Stomach (tissue), 9 donors: ENCODE data around the gene AGPAT2. TPM values are rescaled to one million over a fixed set of nuclear protein-coding genes. Genes with fewer than 3 reads are reported as not detected.

ENCODE experiments used
- DNase-seq, 2 donors: peaks; one replicate each; pipeline versions ENCODE4 v3.0.0 to v3.0.0-alpha.2; 2013 to 2019
- H3K27ac ChIP-seq, 5 donors: fragments of 200-600 bp in 4 of 5; sonication (generic) in 4 of 5; one replicate each; pipeline ENCODE4 v1.5.1; 2013 to 2019; ENCODE audit warnings: mild to moderate bottlenecking in 1 of 5, moderate library complexity in 1 of 5
- H3K27me3 ChIP-seq, 3 donors: fragments of 200-600 bp; sonication (generic); one replicate each; pipeline ENCODE4 v1.5.1; 2017 to 2019; ENCODE audit warnings: mixed run types in 1 of 3
- H3K36me3 ChIP-seq, 4 donors: fragments of 200-600 bp; sonication (generic); 1 replicate in 3 of 4; 2 replicates in 1 of 4; pipeline ENCODE4 v1.5.1; 2016 to 2019
- H3K4me1 ChIP-seq, 4 donors: fragments of 200-600 bp; sonication (generic); one replicate each; pipeline ENCODE4 v1.5.1; 2016 to 2019
- H3K4me3 ChIP-seq, 4 donors: fragments of 200-600 bp; sonication (generic) in 3 of 4; one replicate each; pipeline ENCODE4 v1.5.1; 2016 to 2019; ENCODE audit warnings: mild to moderate bottlenecking in 1 of 4
- H3K9me3 ChIP-seq, 4 donors: fragments of 200-600 bp; sonication (generic); one replicate each; pipeline ENCODE4 v1.5.1; 2016 to 2019
- EP300 ChIP-seq: sonication (generic); formaldehyde crosslinking; IDR thresholded peaks from one replicate; pipeline ENCODE4 v1.6.1; 2017; ENCODE audit warnings: antibody characterized with exemption
- POLR2A ChIP-seq, 4 donors: fragments of 450-650 bp; IDR thresholded peaks; one replicate each; pipeline ENCODE4 v1.6.1; 2016; ENCODE audit warnings: antibody characterized with exemption in 4 of 4, control low read depth in 2 of 4, mild to moderate bottlenecking in 1 of 4, moderate library complexity in 1 of 4
- POLR2AphosphoS5 ChIP-seq, 3 donors: sonication (generic); formaldehyde crosslinking; IDR thresholded peaks; one replicate each; pipeline ENCODE4 v1.6.1; 2016; ENCODE audit warnings: antibody characterized with exemption in 3 of 3
- WGBS, 5 donors: extraction: QIAGEN DNeasy Blood & Tissue Kit in 3 of 5; methylation state at CpG; one replicate each; pipeline versions ENCODE4 v1.1.5 to v1.1.7; 2013 to 2018; 5-methylcytosine and 5-hydroxymethylcytosine counted together
- intact Hi-C: fragments of 100-400 bp; cut with DNase I; formaldehyde crosslinking; loops from one replicate; pipeline ENCODE4 v1.15.1; 2023; ENCODE audit warnings: low total_unique reads
- polyA plus RNA-seq, 3 donors: library from polyadenylated mRNA; stranded (reverse); fragments of 200-250 nt; gene quantifications; one replicate each; pipeline ENCODE4 v1.2.3, GENCODE V29; 2013
- total RNA-seq, 5 donors: library from RNA; depleted of rRNA; stranded (reverse); fragments of >200 nt; gene quantifications; one replicate each; pipeline versions ENCODE4 v1.1.0 to v1.2.3, GENCODE V29; 2014 to 2016
- TF ChIP-seq, protein P1 (sequence below), 7 experiments: fragments of 450-650 bp in 4 of 7; fragments of 200-600 bp in 3 of 7; sonication (generic) in 3 of 7; IDR thresholded peaks; one replicate each; pipeline ENCODE4 v1.5.1; 2016 to 2019; ENCODE audit warnings: antibody characterized with exemption in 7 of 7, control low read depth in 2 of 7, mild to moderate bottlenecking in 1 of 7
- donor health status: healthy with polysubstance abuse.
- donor health status: Bipolar disorder and iron deficiency.
- donor health status: healthy.

AGPAT2 gene
- total and polyA plus RNA-seq, 8 donors = 32.7 to 135 (median 72.0) TPM

GRCh38 chr9:136657974-136658848 lies 29.0 kb downstream of the AGPAT2 start:
- peak in 1 of 2 donors; percentile 40 for DNase-seq
- no peaks in the 10 kb centered on the region for H3K36me3 ChIP-seq
- TF ChIP-seq EP300 (no peak), POLR2A (IDR thresholded peaks at IDR 0.05) (no peak), POLR2AphosphoS5 (IDR thresholded peaks at IDR 0.05) (no peak)
- TF ChIP-seq, protein P1, sequence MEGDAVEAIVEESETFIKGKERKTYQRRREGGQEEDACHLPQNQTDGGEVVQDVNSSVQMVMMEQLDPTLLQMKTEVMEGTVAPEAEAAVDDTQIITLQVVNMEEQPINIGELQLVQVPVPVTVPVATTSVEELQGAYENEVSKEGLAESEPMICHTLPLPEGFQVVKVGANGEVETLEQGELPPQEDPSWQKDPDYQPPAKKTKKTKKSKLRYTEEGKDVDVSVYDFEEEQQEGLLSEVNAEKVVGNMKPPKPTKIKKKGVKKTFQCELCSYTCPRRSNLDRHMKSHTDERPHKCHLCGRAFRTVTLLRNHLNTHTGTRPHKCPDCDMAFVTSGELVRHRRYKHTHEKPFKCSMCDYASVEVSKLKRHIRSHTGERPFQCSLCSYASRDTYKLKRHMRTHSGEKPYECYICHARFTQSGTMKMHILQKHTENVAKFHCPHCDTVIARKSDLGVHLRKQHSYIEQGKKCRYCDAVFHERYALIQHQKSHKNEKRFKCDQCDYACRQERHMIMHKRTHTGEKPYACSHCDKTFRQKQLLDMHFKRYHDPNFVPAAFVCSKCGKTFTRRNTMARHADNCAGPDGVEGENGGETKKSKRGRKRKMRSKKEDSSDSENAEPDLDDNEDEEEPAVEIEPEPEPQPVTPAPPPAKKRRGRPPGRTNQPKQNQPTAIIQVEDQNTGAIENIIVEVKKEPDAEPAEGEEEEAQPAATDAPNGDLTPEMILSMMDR (IDR thresholded peaks at IDR 0.05) = no peak
- no peaks in the 10 kb centered on the region for H3K9me3 ChIP-seq
- peak overlapping the region; percentile 39 to 74 (median 63) for H3K27ac ChIP-seq
- peaks cover 0 to 87% (median 68%) of the 10 kb centered on the region in 3 donors for H3K27me3 ChIP-seq
- intact Hi-C loops = no loop called here
- WGBS, 5 donors = 40 to 59% (median 52%) methylated on average over 22 to 31 of the region's 31 CpGs
- H3K4me1 ChIP-seq = peaks cover 0 to 19% (median 5%) of the 10 kb centered on the region in 4 donors
- H3K4me3 ChIP-seq = peak overlapping the region; percentile 9 to 23 (median 14)

GRCh38 chr9:136656795-136657611 lies 30.3 kb downstream of the AGPAT2 start:
- no peaks in the 10 kb centered on the region for H3K36me3 ChIP-seq
- TF ChIP-seq EP300 (no peak), POLR2AphosphoS5 (IDR thresholded peaks at IDR 0.05) (peak in 2 of 3 donors; percentile 14 to 15), POLR2A (IDR thresholded peaks at IDR 0.05) (no peak)
- TF ChIP-seq, protein P1 (IDR thresholded peaks at IDR 0.05) = no peak
- H3K4me3 ChIP-seq = no peak overlapping the region
- H3K4me1 ChIP-seq = peaks cover 0 to 14% (median 5%) of the 10 kb centered on the region in 4 donors
- 59 to 69% (median 62%) methylated on average over 6 to 37 of the region's 37 CpGs for WGBS, 5 donors
- H3K27me3 ChIP-seq = peaks cover 0 to 75% (median 55%) of the 10 kb centered on the region in 3 donors
- intact Hi-C loops = no loop called here
- DNase-seq = peak in 1 of 2 donors; percentile 42
- no peaks in the 10 kb centered on the region for H3K9me3 ChIP-seq
- peak overlapping the region; percentile 53 to 74 (median 62) for H3K27ac ChIP-seq

DNA sequence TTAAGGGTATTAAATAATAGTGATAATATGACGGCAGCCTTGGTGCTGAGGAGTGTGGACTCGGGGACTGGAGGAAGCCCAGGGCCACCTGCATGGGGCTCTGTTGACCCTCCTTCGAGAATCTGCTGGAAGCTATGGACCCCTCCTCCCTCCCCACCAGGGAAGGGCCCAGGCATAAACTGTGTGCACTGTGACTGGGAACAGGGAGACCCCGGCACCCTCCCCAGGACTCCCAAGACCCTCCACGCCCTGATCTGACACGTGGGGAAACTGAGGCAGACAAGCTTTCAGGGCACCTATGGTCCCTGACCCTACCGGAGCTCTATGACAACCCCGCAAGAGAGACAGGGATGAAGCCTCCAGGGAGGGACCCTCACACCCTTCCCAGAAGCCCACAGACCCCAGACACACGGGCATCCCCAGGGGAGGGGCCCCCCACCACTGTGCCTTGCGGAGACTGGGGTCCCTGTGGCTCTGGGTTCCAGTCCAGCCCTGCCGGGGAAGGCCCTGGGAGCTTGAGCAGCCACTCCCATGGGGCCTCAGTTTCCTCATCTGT lies 31.0 kb downstream of the AGPAT2 start:
- Histone ChIP-seq H3K4me3 (no peak overlapping the region), H3K4me1 (peaks cover 0 to 14% (median 5%) of the 10 kb centered on the region in 4 donors), H3K9me3 (no peaks in the 10 kb centered on the region), H3K36me3 (no peaks in the 10 kb centered on the region), H3K27ac (peak overlapping the region; percentile 53 to 74 (median 62)), H3K27me3 (peaks cover 0 to 67% (median 55%) of the 10 kb centered on the region in 3 donors)
- no peak for DNase-seq
- 25 to 59% (median 55%) methylated on average over 6 to 11 of the region's 11 CpGs for WGBS, 5 donors
- intact Hi-C loops = no loop called here
- TF ChIP-seq EP300 (no peak), POLR2AphosphoS5 (IDR thresholded peaks at IDR 0.05) (no peak), POLR2A (IDR thresholded peaks at IDR 0.05) (no peak)
- TF ChIP-seq, protein P1 (IDR thresholded peaks at IDR 0.05) = no peak
